Measurements from ENCODE around the gene ERBB2.

Gene ERBB2

GRCh38 chr17:39658760-39659159 lies 41.1 kb upstream of the ERBB2 start:
- Histone ChIP-seq H4K20me1 (ENCODE audit: insufficient read depth) (no peaks in the 10 kb centered on the region), H3K4me1 (ENCODE audit: low read depth, poor library complexity, severe bottlenecking) (peaks cover 10% of the 10 kb centered on the region), H3K4me3 (IDR thresholded peaks at IDR 0.05; ENCODE audit: insufficient read depth, low read depth, low read length) (no peak overlapping the region), H3K36me3 (ENCODE audit: insufficient read depth) (no peaks in the 10 kb centered on the region), H2AFZ (ENCODE audit: low read depth) (no peak overlapping the region), H3K79me2 (ENCODE audit: insufficient read depth, low read depth) (no peaks in the 10 kb centered on the region), H3K9ac (no peak overlapping the region), H3K27ac (no peak overlapping the region), H3K4me2 (no peak overlapping the region), H3K27me3 (ENCODE audit: insufficient read depth, low read depth) (no peaks in the 10 kb centered on the region)
- no peak for TF ChIP-seq CTCF (conservative IDR thresholded peaks at IDR 0.05; ENCODE audit: low read depth, low read length)

DNA sequence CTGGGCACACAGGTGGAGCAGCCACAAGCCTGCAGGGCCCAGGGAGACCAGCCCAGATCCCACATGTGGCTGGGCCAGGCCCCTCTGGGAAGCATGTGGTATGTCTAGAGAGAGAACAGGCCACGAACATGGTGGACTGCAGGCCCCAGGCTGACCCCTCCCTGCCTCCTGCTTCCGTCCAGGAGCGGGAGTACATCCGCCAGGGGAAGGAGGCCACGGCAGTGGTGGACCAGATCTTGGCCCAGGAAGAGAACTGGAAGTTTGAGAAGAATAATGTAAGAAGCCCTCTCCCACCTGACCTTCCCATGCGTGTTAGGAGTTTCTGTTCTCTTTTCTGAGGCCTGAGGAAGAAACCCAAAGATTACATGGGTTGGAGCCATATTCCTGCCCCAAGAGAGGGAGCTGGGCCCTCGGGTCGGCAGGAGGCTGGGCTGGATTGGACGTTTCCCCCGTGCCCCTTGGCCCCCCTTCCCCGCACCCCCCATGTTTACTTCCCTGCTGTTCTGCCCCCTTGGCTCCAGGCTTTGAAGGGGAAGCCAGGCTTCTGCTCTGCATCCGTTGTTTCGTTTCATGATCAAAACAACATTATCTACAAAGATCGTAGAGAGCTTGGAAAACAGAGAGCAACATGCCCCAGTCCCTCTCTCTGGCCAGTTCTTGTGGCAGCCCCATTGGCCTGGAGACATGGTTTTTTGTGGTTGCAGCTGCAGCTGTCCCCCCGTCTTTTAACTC lies 40.4 kb upstream of the ERBB2 start:
- Histone ChIP-seq H3K27ac (no peak overlapping the region), H3K27me3 (ENCODE audit: insufficient read depth, low read depth) (no peaks in the 10 kb centered on the region), H3K4me1 (ENCODE audit: low read depth, poor library complexity, severe bottlenecking) (peaks cover 10% of the 10 kb centered on the region), H4K20me1 (ENCODE audit: insufficient read depth) (no peaks in the 10 kb centered on the region), H3K79me2 (ENCODE audit: insufficient read depth, low read depth) (no peaks in the 10 kb centered on the region), H3K4me3 (IDR thresholded peaks at IDR 0.05; ENCODE audit: insufficient read depth, low read depth, low read length) (no peak overlapping the region), H3K36me3 (ENCODE audit: insufficient read depth) (no peaks in the 10 kb centered on the region), H2AFZ (ENCODE audit: low read depth) (no peak overlapping the region), H3K9ac (no peak overlapping the region), H3K4me2 (no peak overlapping the region)
- no peak for TF ChIP-seq CTCF (conservative IDR thresholded peaks at IDR 0.05; ENCODE audit: low read depth, low read length)

GRCh38 chr17:39660011-39660360 lies 39.9 kb upstream of the ERBB2 start:
- Histone ChIP-seq H3K27me3 (ENCODE audit: insufficient read depth, low read depth) (no peaks in the 10 kb centered on the region), H3K9ac (no peak overlapping the region), H3K4me1 (ENCODE audit: low read depth, poor library complexity, severe bottlenecking) (peaks cover 7% of the 10 kb centered on the region), H3K27ac (no peak overlapping the region), H3K4me3 (IDR thresholded peaks at IDR 0.05; ENCODE audit: insufficient read depth, low read depth, low read length) (no peak overlapping the region), H2AFZ (ENCODE audit: low read depth) (no peak overlapping the region), H3K36me3 (ENCODE audit: insufficient read depth) (no peaks in the 10 kb centered on the region), H3K79me2 (ENCODE audit: insufficient read depth, low read depth) (no peaks in the 10 kb centered on the region), H4K20me1 (ENCODE audit: insufficient read depth) (no peaks in the 10 kb centered on the region), H3K4me2 (no peak overlapping the region)
- no peak for TF ChIP-seq CTCF (conservative IDR thresholded peaks at IDR 0.05; ENCODE audit: low read depth, low read length)

DNA sequence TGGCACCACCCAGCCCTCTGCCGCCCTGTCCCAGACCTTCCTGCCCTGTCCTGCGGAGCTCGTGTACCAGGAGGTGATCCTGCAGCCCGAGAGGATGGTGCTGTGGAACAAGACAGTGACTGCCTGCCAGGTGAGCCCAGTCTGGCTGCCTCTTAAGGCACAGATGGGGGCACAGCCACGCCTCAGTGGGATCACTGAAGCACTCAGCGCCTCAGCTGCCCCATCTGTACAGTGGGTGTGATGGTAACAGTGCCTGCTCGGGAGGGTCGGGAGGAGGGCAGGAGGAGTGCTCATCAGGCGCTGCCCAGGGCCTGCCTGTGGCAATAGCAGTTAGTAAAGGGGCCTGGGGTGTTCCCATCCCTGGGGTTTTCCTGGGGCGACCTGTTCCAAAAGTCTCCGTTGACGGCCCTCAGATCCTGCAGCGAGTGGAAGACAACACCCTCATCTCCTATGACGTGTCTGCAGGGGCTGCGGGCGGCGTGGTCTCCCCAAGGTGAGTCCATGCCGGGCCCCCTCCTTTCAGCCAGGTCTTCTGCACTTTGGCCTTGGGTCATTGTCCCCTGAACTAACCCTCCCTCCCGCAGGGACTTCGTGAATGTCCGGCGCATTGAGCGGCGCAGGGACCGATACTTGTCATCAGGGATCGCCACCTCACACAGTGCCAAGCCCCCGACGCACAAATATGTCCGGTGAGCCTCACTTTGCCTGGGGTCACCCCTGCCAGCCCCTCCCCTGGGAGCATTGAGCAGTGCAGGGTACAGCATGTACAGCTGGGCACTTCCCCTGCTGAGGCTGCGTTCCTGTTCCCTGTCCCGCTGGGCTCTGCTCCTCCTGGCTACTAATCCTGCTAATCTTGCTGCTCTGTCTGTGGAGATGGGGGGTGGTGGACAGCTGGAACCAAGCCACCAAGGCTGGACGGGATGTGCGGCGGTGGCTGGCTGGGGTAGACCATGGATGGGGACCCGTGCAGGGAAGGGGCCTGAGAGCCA lies 39.2 kb upstream of the ERBB2 start:
- H4K20me1 ChIP-seq (ENCODE audit: insufficient read depth) = no peaks in the 10 kb centered on the region
- no peaks in the 10 kb centered on the region for H3K79me2 ChIP-seq (ENCODE audit: insufficient read depth, low read depth)
- H3K27ac ChIP-seq = no peak overlapping the region
- no peak overlapping the region for H3K9ac ChIP-seq
- no peaks in the 10 kb centered on the region for H3K27me3 ChIP-seq (ENCODE audit: insufficient read depth, low read depth)
- no peak overlapping the region for H3K4me3 ChIP-seq (IDR thresholded peaks at IDR 0.05; ENCODE audit: insufficient read depth, low read depth, low read length)
- no peak overlapping the region for H2AFZ ChIP-seq (ENCODE audit: low read depth)
- no peaks in the 10 kb centered on the region for H3K36me3 ChIP-seq (ENCODE audit: insufficient read depth)
- H3K4me2 ChIP-seq = no peak overlapping the region
- H3K4me1 ChIP-seq (ENCODE audit: low read depth, poor library complexity, severe bottlenecking) = peaks cover under 1% of the 10 kb centered on the region
- no peak for TF ChIP-seq CTCF (conservative IDR thresholded peaks at IDR 0.05; ENCODE audit: low read depth, low read length)
